Measurements from ENCODE around the gene PAPLN.
A peak's percentile ranks its signal among the peaks of the same experiment; 100 is the strongest.

PAPLN gene

GRCh38 chr14:73263606-73264005, 26.3 kb downstream of the PAPLN start:
- DNase-seq: no peak

- DNase-seq: no peak
Measured at GRCh38 chr14:73264080-73264884, 27.0 kb downstream of the PAPLN start.

DNA sequence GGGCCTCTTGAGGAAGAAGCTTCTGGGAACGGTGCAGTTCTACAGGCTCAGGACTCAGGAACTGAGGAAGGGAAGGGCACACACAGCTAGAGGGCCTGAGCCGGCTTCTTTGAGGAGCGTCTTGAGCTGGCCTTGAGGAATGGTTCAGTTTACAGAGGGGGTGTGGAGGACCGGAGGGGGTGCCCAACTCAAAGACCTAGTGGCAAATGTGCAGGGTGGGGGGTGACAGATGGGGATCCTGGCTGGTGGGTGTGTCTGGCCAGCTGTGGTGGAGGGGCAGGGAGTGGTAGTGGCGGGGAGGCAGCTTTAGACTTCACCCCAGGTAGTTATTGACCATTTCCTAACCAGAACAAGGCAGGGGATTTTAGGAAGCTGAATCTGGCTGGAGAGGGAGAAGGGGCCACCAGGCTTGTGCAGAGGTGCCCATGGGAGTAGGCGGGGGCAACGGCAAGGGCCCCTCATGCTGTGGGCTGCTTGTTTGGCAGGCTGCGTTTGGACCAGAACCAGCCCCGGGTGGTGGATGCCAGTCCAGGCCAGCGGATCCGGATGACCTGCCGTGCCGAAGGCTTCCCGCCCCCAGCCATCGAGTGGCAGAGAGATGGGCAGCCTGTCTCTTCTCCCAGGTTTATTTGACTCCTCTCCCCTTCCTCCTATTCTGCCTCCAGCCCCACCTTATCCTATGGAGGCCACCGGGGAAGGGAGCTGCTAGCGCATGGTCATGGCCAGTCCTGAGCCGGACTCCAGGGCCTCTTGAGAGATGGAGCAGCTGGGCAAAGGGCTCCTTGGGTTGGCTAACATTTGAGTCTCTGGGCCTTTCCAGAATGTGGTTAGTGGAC, 27.8 kb downstream of the PAPLN start:
- no peak for DNase-seq

- no peak for DNase-seq
Measured at GRCh38 chr14:73265721-73266046, 28.4 kb downstream of the PAPLN start.

GRCh38 chr14:73266317-73266716, 29.0 kb downstream of the PAPLN start:
- DNase-seq: no peak

DNA sequence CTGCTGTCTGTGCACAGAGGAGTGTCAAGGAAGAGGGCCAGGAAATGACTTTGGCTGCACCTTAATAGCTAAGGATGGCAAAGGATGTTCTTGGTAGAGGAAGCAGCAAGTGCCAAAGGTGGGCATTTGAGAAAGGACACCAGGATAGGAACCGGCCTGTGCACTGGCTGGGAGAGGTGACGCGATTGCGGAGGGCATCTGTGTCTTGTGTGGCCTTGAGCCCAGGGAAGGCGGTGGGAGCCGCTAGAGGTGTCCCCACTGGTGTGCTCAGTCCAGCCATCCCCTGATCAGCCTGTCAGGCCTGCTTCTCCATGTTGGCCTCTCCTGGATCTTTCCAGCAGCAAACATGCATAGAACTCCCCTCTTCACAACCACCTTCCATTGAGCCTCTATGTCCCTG, 30.2 kb downstream of the PAPLN start:
- DNase-seq: no peak

DNA sequence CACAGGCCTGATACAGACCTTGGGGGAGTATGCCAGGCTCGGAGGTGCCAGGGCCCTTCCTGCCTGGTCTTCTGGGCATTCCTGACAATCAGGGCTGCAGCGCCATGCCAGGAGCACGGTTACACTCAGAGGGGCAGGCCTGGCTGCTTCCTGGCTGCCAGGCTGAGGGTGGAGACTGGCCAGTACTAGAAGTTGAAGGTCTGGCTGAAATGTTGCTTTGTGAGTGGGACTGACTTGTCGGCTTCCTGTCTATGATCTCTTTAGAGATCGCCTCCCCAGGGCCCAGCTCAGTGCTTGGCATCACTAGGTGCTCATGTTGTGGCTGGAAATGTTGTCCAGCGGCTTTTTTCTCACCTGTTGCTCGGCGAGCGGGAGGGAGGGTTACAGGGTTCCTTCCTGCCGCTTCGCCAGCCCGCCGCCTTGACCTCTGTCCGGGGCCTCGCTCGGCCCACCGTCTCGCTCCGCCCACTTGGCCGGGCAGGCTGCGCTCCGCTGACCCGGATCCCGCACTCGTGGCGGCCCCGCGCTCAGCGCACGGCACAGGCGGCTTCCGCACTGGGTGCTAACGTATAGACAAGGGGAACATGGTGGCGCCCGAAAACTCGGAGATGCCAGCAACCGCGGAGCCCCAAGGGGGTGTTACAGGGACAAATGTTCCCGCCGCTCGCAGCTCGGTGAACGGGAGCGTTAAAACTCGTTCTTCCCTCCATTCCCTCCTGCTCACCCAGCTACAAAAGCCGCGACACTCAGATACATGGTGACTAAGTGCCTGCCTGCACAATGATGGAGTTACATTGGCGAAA, 32.6 kb downstream of the PAPLN start:
- no peak for DNase-seq

- no peak for DNase-seq
Measured at GRCh38 chr14:73272393-73272792, 35.1 kb downstream of the PAPLN start.

GRCh38 chr14:73273799-73274198, 36.5 kb downstream of the PAPLN start:
- DNase-seq: no peak

GRCh38 chr14:73276836-73277235, 39.5 kb downstream of the PAPLN start:
- no peak for DNase-seq

GRCh38 chr14:73277376-73277775, 40.1 kb downstream of the PAPLN start:
- DNase-seq: no peak

- no peak for DNase-seq
Measured at GRCh38 chr14:73280903-73281302, 43.6 kb downstream of the PAPLN start.

GRCh38 chr14:73283608-73284379, 46.5 kb downstream of the PAPLN start:
- no peak for DNase-seq

DNA sequence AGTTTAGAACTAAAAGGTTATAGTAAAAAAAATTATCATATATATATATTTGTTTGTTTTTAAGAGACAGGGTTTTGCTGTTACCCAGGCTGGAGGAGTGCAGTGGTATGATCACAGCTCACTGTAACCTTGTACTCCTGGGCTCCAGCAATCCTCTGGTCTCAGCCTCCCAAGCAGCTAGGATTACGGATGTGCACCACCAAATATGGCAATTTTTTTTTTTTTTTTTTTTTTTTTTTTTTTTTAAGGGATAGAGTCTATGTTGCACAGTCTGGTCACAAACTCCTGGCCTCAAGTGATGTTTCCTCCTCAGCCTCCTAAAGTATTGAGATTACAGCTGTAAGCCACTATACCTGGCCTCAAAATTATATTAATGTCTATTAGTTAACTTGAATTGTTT, 48.7 kb downstream of the PAPLN start:
- DNase-seq: no peak

DNA sequence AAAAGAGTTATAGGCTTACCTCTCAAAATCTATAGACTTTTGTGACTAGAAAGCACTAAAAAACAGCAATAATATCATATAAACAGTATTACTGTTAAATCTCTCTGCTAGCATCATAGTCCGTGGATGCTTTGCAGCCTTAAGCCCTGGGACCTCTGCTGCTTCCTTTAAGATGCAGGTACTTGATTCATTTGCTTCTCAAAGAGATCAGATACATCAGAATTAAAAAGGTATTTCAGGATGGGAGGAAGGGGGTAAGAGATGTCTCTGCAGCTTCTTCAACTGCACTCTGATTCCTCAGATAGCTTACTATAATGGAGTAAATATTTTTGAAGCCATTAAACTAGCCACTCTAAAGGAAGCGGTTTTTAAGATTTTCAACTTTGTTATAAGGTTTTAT, 49.3 kb downstream of the PAPLN start:
- no peak for DNase-seq

DNA sequence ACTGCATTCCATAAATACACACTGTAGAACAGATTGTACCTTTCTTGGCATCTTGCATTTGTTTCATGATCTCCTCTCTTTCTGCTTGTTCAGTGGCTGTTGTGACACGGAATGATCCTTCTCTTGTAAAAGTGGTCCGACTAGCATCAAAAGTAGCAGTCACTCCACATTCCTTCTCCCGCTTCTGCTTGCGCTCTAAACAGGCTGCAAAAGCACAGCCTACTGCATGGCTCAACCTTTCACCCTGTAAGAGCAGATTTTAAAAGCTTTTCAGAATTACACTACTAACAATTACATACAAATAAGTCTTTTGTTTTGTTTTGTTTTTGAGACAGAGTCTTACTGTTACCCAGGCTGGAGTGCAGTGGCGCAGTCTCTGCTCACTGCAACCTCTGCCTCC, 49.8 kb downstream of the PAPLN start:
- no peak for DNase-seq

- DNase-seq: no peak
Measured at GRCh38 chr14:73289308-73289707, 52.0 kb downstream of the PAPLN start.

- DNase-seq: no peak
Measured at GRCh38 chr14:73289729-73290128, 52.4 kb downstream of the PAPLN start.

DNA sequence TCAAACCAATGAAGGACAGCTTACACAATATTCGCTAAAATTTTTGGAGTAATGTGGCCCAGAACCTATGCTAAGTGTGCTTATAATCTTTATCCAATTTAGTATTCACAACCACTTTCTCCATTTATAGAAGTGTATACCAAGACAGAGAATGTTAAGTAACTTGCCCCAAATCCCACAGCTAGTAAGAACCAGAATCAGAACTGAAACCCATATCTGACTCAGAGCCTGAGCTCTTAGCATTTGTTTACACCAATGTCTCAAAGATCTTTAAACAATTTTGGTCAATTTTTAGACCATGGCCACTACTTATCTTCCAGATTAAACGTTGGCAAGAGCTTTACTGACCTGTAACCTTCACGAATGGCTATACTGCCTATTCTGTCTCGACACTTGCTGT, 53.0 kb downstream of the PAPLN start:
- no peak for DNase-seq

- DNase-seq: no peak
Measured at GRCh38 chr14:73293782-73294781, 56.8 kb downstream of the PAPLN start.

- DNase-seq: peak; percentile 28
Measured at GRCh38 chr14:73295198-73295796, 58.0 kb downstream of the PAPLN start.

All from NCI-H345 (cell line).